GM10266 (cell line): ENCODE results near the gene TFDP3.

Experiments
- DNase-seq: peaks from one replicate; pipeline ENCODE4 v3.0.0; 2012; ENCODE audit errors: extremely low spot score
- TF ChIP-seq, protein P1 (sequence below): IDR thresholded peaks from 2 replicates; pipeline ENCODE4 v1.5.1; 2012; ENCODE audit warnings: mild to moderate bottlenecking, low read depth; ENCODE audit not compliant: control insufficient read depth, insufficient read depth; ENCODE audit errors: missing control alignments

The TFDP3 gene

DNA sequence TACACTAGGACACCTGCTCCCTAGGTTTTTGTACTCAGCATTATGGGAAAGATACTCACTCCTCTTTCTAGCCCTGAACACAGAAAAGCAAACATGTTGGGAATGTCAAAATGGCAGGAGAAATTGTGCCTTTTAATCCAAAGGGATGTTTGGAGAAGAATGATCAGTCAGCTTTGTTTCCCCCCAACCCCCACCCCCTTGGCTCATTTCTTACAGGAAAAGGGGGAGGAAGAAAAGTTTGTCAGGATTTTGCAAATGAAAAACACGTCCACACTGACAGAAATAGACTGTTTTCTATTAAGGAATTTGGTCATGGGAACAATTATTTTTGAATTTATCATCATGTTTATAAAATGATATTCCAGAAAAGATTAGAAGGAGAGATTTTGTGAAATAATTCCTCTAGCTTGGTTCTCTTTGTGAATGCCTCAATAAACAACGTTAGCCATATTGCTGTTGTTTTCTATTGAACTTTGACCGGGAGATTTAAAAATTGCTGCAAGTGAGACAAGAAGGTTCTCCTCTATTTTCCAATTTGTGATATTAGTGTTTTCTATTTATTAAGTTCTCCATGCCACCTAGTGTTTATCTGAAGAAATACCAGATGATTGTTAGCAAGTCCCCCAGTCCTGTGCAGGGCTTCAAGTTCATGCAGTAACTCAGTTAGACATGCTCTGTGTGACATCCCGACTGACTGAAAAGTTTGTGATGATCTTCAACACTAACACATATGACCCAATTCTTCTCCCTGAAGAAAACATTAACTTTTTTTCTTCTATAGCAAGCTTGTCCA is 31.3 kb upstream of the TFDP3 start:
- TF ChIP-seq, protein P1, sequence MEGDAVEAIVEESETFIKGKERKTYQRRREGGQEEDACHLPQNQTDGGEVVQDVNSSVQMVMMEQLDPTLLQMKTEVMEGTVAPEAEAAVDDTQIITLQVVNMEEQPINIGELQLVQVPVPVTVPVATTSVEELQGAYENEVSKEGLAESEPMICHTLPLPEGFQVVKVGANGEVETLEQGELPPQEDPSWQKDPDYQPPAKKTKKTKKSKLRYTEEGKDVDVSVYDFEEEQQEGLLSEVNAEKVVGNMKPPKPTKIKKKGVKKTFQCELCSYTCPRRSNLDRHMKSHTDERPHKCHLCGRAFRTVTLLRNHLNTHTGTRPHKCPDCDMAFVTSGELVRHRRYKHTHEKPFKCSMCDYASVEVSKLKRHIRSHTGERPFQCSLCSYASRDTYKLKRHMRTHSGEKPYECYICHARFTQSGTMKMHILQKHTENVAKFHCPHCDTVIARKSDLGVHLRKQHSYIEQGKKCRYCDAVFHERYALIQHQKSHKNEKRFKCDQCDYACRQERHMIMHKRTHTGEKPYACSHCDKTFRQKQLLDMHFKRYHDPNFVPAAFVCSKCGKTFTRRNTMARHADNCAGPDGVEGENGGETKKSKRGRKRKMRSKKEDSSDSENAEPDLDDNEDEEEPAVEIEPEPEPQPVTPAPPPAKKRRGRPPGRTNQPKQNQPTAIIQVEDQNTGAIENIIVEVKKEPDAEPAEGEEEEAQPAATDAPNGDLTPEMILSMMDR: no peak
- no peak for DNase-seq

GRCh38 chrX:133248177-133248576 is 30.0 kb upstream of the TFDP3 start:
- DNase-seq: no peak
- TF ChIP-seq, protein P1: no peak

- no peak for DNase-seq
- TF ChIP-seq, protein P1: no peak
Measured at GRCh38 chrX:133246921-133247320, 28.8 kb upstream of the TFDP3 start.

DNA sequence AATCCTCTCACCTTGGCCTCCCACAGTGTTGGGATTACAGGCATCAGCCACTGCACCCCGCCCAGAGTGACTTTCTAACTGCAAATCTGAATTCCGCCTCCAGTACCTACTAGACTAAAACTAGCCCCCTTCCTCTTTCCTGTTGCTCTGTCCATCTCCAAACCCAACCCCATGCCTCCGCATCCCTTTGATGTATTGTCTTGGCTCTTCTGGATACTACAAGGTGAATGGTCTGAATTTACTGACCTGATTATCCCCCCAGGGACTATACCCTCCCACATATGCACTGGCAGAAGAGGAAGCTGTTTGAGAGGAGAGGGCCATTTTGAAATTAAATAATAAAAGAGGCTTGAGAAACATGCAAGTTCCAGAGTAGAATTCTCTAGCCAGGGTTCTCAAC is 17.7 kb upstream of the TFDP3 start:
- TF ChIP-seq, protein P1: no peak
- no peak for DNase-seq

DNA sequence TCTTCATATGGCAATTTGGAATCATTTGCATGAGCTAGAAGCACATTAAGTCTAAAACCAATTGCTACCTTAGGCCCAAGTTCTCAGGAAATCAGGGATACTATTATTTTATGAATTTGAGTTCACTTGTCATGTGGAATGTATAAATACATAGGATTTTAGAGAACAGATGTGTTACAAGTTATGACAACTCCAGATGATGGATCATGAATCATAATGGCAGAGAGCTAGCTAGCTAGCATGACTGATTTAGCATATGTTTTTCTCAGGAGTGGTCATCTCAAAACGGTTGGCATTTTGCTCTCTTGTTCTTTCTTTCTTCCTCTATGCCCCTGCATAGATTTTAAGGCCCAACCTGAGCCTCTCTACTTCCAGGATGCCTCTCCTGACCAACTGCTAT is 14.2 kb upstream of the TFDP3 start:
- TF ChIP-seq, protein P1: no peak
- no peak for DNase-seq

GRCh38 chrX:133229361-133229760 is 11.2 kb upstream of the TFDP3 start:
- no peak for DNase-seq
- TF ChIP-seq, protein P1: no peak

- TF ChIP-seq, protein P1: no peak
- DNase-seq: no peak
Measured at GRCh38 chrX:133215747-133216146, 2.4 kb downstream of the TFDP3 start.
